SK-N-DZ (cell line): ENCODE data around the gene SLC4A7. TPM values are rescaled to one million over a fixed set of nuclear protein-coding genes. Genes with fewer than 3 reads are reported as not detected.
"Not testable (repeated sequence)": the region's sequence is repeated elsewhere in the genome, so short reads cannot be mapped to it uniquely, and the experiment has no call there.

Source experiments
- DNase-seq: peaks from one replicate; pipeline ENCODE4 v3.0.0-alpha.2; 2015; ENCODE audit warnings: low spot score
- polyA plus RNA-seq, 2 experiments: library from polyadenylated mRNA; depleted of rRNA; stranded (reverse); fragments of >200 nt; gene quantifications; 2 replicates each; pipeline ENCODE4 v1.2.3, GENCODE V29; 2014

SLC4A7 gene
- 44.7 and 50.1 TPM in 2 replicates for polyA plus RNA-seq (2014; cell fraction: cytosol; rRNA removed)
- polyA plus RNA-seq (2014; cell fraction: nucleus; rRNA removed), result 67.4 and 70.9 TPM in 2 replicates

- DNase-seq, result peak; percentile 94
Measured at GRCh38 chr3:27484015-27484844, at the start of gene SLC4A7. SLC4A7 (minus strand) TSS chr3:27484384; CDS start chr3:27484126, 258 bp downstream.

GRCh38 chr3:27533261-27533607 lies 49.0 kb upstream of the SLC4A7 start:
- DNase-seq, result no peak

GRCh38 chr3:27532426-27533260 lies 48.5 kb upstream of the SLC4A7 start:
- DNase-seq, result no peak

- DNase-seq, result not testable (repeated sequence)
Measured at GRCh38 chr3:27531193-27531751, 47.1 kb upstream of the SLC4A7 start.

- no peak for DNase-seq
Measured at GRCh38 chr3:27528791-27529190, 44.6 kb upstream of the SLC4A7 start.

GRCh38 chr3:27526614-27527315 lies 42.6 kb upstream of the SLC4A7 start:
- no peak for DNase-seq

GRCh38 chr3:27521872-27522265 lies 37.7 kb upstream of the SLC4A7 start:
- no peak for DNase-seq

GRCh38 chr3:27521179-27521871 lies 37.1 kb upstream of the SLC4A7 start:
- no peak for DNase-seq

GRCh38 chr3:27511724-27512422 lies 27.7 kb upstream of the SLC4A7 start:
- no peak for DNase-seq

GRCh38 chr3:27509376-27509775 lies 25.2 kb upstream of the SLC4A7 start:
- DNase-seq, result no peak

GRCh38 chr3:27508424-27508823 lies 24.2 kb upstream of the SLC4A7 start:
- no peak for DNase-seq

- DNase-seq, result no peak
Measured at GRCh38 chr3:27507515-27508266, 23.5 kb upstream of the SLC4A7 start.

- no peak for DNase-seq
Measured at GRCh38 chr3:27507111-27507510, 22.9 kb upstream of the SLC4A7 start.

GRCh38 chr3:27504749-27505148 lies 20.6 kb upstream of the SLC4A7 start:
- no peak for DNase-seq

- DNase-seq, result no peak
Measured at GRCh38 chr3:27503526-27503925, 19.3 kb upstream of the SLC4A7 start.

- no peak for DNase-seq
Measured at GRCh38 chr3:27501759-27502158, 17.6 kb upstream of the SLC4A7 start.

- DNase-seq, result no peak
Measured at GRCh38 chr3:27500986-27501385, 16.8 kb upstream of the SLC4A7 start.

- DNase-seq, result no peak
Measured at GRCh38 chr3:27500035-27500434, 15.9 kb upstream of the SLC4A7 start.

GRCh38 chr3:27494784-27495183 lies 10.6 kb upstream of the SLC4A7 start:
- DNase-seq, result no peak

- DNase-seq, result no peak
Measured at GRCh38 chr3:27488821-27489220, 4.6 kb upstream of the SLC4A7 start.
